GM21390 (cell line): Measurements from ENCODE around the gene RGS2.

Experiments used
- ATAC-seq: cut with Tn5 transposase; IDR thresholded peaks from one replicate; pipeline ENCODE4 v1.9.1; 2021; ENCODE audit not compliant: unreplicated experiment

RGS2 gene

DNA sequence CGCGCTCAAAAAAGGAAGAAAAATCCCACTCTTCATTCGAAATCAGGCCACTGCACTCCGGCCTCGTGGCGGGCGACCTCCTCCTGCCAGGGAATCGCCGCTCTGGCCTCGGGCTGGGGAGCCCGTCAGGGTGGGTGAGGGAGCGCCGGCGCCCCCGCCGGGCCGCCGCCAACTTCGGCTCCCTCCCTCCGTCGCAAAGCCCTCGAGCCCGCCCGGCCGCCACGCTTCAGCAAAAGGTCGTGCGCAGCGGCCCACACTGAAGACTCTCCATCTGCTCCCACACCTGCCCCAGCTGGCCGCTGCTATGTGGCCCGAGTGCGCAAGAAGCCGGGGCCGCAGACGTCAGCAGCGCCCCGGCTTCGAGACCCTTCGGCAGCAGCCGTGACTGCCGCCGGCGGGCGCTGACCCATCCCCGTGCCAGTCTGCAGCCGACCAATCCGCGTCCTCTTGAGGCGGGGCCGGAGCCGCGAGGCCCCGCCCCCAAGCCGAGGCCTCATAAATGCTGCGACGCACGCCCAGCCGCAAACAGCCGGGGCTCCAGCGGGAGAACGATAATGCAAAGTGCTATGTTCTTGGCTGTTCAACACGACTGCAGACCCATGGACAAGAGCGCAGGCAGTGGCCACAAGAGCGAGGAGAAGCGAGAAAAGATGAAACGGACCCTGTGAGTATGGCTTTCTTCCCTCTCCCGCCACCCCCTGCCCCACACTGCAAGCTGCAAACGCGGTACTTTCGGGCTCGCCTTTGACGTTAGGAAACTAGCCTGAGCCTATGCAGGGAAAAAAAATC, at the start of gene RGS2:
Gene RGS2, plus strand, starts transcription at position 522 of the 789 bp plus-strand sequence. Its CDS starts 33 bp downstream, at position 555.
- ATAC-seq = peak; percentile 82

- ATAC-seq = no peak
These were observed 49.7 kb upstream of the RGS2 start for GRCh38 chr1:192759104-192759503.

GRCh38 chr1:192762265-192762664, 46.6 kb upstream of the RGS2 start:
- ATAC-seq = no peak

- ATAC-seq = no peak
These were observed 45.6 kb upstream of the RGS2 start for GRCh38 chr1:192763243-192763642.

- no peak for ATAC-seq
These were observed 45.1 kb upstream of the RGS2 start for GRCh38 chr1:192763756-192764155.

GRCh38 chr1:192764675-192765074, 44.2 kb upstream of the RGS2 start:
- ATAC-seq = no peak

DNA sequence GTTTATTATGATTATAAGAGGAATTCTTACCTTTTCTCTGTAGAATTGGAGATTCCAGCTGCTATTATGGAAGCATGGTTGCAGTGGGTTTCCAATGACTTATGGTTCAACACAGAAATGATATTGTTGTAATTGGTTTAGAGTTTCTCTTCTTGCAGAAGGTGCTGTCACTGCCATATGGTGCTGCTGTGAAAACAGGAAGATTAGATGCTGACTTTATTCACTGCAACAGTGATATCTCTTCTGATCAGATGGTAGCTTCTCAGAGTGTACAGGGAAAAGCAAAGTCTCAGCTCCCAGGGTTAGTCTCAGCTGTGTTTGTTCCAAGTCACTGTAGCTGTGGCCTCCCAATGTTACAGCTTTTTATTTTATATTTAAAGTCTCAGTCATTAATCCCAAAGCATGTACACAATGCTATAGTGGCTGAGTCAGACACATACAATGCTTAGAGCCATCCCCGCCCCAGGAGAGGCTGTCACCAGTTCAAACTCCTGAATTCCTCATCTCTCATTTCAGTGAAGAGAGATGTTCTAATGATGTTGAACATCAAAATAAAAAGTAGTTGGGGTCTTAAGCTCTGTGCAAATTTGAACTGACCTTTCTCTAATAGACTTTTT, 42.7 kb upstream of the RGS2 start:
- no peak for ATAC-seq

DNA sequence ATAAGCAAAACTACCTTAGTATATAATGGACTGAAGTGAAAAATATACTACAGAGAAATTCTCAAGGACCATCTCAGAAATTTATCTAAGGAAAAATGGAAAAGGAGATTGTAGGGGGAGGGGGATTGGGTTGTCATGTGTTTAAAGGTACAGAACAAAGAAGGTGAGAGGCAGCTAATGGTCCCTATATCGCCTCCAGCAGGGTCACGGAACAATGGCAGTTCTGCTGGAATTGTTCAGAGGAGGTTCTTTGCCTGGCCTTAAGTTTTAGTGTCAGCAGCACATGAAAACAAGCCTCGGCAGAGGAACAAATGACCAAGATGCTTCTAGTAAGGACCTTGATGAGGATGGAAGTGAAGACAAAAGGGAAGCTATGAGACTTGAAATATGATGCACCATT, 42.0 kb upstream of the RGS2 start:
- ATAC-seq = no peak

DNA sequence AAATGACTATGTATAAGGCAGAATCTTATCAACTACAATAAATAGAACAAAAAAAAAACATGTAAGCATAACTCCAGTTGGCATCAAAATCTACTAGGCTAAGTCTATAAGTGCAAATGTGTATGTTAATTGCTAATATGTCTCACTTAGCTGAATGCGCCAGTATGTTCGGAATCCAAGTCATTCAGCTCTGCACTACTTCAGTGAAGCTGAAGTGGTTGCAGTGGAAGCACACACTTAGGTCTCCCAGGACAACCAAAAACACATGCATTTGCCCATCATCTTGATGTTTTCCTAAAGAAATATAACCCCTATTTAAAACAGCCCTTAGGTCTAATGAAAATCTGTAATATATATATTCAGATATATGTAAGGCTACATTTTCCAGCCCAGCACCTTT, 41.0 kb upstream of the RGS2 start:
- no peak for ATAC-seq

DNA sequence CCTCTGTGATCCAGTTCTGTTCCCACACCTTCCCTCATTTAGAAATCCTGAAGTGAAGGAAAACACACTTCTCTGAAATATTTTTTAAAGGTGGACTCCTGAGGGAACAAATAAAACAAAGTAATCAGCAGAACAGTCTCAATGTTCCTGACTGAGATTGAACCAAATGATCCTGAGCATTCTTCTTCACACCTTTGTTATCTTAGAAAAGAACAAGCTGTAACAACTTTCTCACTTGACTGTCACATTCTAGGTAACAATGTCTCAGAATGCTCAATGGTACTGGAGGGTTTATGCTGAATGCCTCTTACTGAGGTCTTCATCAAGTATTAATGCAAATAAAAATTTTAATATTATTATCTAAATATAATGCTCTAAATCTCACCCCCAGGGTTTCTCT, 40.4 kb upstream of the RGS2 start:
- ATAC-seq = no peak

GRCh38 chr1:192771341-192771740, 37.5 kb upstream of the RGS2 start:
- ATAC-seq = no peak

- no peak for ATAC-seq
These were observed 33.2 kb upstream of the RGS2 start for GRCh38 chr1:192775631-192776030.

- ATAC-seq = no peak
These were observed 32.6 kb upstream of the RGS2 start for GRCh38 chr1:192776206-192776605.

GRCh38 chr1:192776998-192777397, 31.8 kb upstream of the RGS2 start:
- ATAC-seq = no peak

GRCh38 chr1:192783791-192784190, 25.0 kb upstream of the RGS2 start:
- no peak for ATAC-seq

DNA sequence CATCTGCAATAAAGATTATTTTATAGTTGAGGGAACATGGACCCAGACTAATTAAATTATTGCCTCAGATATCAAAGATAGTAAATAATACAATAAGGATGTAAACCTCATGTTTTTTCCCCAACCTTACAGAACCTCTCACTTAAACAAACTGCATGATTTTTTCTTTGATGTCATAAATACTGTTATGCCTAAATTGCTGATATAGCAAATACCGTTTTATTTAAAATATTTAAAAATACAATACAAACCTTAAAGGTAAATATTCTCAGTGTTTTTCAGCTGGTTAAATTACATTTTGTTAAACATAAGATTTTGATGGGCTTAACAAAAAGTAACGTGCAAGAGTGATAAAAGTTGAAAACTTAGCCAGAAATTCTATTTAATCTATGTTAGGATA, 24.4 kb upstream of the RGS2 start:
- no peak for ATAC-seq

DNA sequence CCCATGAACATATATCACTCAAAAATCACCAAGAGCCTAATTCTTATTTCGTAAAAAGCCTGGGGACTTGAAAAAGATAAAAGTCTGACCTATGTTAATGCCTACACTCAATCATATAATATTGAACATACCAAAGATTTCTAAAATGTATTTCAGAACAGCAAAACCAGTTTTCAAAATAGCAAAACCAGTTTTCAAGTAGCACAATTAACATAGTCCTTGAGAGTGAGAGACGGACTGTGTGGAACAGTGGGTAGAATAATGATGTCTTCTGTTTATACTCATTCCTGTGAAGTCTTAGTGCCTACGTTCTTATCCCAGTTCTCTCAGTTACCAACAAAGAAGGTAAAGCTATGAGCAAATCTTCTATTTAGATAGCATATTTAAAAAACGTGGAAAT, 22.3 kb upstream of the RGS2 start:
- no peak for ATAC-seq

- no peak for ATAC-seq
These were observed 20.8 kb upstream of the RGS2 start for GRCh38 chr1:192787914-192788585.

- no peak for ATAC-seq
These were observed 19.0 kb upstream of the RGS2 start for GRCh38 chr1:192789871-192790270.

GRCh38 chr1:192792628-192793027, 16.2 kb upstream of the RGS2 start:
- no peak for ATAC-seq

GRCh38 chr1:192793983-192794767, 14.7 kb upstream of the RGS2 start:
- ATAC-seq = no peak

GRCh38 chr1:192794768-192795035, 14.1 kb upstream of the RGS2 start:
- ATAC-seq = no peak
